GM08714 (cell line): ENCODE data around the gene DYNC1I1.

Experiments used
- H3K4me3 ChIP-seq: fragments of 200-500 bp; sonication (Bioruptor generic); 2 replicates; pipeline ENCODE4 v1.5.1; 2014; ENCODE audit warnings: mild to moderate bottlenecking, low read length, inconsistent platforms
- ZNF274 ChIP-seq: IDR thresholded peaks from 2 replicates; pipeline ENCODE4 v1.6.1; 2012; ENCODE audit warnings: mild to moderate bottlenecking, low read depth, low read length

DYNC1I1 gene

DNA sequence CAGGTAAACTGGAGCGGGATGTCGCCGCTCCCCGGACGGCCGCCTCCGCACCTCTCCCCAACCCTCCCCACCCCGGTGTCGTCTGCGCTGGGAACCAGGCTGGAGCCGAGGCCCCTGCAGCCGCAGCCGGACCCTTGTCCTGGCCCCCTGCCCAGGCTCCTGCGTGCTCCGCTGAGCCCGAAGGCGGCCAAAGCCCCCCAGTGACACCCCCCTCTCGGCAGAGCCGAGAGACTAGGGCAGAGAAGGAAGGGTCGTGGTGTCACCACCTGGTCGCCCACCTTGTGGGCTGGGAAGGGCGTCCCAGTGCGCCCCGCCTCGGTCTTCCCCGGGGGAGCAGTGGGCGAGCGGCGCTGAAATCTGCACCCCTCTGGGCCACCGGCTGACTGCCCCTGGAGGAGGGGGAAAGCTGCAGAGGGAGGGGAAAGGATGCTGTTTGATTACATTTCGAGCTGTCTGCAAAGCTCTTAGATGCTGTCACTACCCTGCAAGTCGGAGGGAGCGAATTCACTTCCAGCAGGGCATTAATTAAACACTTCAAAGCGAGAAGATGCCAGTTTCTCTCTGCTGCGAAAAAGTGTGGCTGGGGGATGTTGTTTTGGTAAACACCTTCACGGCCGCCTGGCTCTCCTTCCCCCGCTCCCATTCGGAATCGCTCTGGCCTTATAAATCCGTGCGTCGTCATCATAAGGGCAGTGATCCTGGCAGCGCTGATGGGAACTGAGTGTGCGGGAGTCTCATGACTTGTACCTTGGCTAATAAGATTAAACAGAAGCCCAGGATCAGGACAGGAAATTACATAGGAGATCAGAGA is 622 bp downstream of the DYNC1I1 start:
- peak overlapping the region; percentile 15; the same call in 1 of the 2 replicates for H3K4me3 ChIP-seq
- no peak for TF ChIP-seq ZNF274

DNA sequence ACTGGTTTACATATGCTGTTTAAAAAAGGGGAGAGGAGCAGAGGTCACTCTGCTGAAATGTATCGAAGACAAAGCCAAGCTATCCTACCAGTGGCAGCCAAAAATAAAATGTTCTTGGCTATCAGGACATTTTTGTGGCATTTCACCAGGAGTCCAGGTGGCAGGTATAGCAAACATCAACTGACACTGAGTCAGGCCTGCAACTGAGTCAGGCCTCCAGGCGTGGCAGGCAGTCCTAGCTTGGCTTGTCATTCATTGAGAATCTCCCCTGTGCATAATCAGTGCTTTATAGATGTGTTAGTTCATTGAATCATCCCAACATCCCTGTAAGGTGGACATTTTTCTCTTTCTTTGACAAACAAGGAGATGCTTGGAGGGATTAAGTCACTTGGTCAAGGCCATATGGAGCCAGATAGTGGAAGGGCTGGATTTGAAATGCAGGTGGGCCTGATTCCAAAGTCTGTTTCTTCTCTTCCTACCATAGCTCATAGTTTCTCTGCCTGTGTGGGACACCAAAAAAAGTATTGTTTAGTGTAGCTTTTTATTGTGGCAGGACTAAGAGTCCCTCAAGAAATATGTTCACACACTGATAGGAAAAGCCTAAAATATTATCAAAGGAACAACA is 4.3 kb downstream of the DYNC1I1 start:
- TF ChIP-seq ZNF274, result no peak
- H3K4me3 ChIP-seq, result no peak overlapping the region

DNA sequence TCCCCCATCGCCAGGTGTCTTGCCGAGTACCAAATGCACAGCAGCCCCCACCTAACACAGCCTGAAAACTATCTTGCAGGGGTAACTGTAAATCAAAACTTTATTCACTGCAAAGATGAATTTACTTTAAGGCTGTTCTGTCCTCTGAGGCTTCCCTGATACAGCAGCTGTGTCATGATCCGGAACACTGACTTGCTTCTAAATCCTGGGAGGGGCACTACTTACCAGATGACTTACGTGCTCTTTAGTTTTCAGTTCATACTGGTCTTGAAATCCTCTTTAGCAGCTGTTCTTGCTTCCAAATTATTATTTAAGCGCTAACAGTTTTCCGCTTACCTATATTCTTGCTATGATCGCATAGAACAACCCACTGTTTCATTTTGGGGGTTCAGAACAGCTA is 4.9 kb downstream of the DYNC1I1 start:
- H3K4me3 ChIP-seq, result no peak overlapping the region
- no peak for TF ChIP-seq ZNF274

DNA sequence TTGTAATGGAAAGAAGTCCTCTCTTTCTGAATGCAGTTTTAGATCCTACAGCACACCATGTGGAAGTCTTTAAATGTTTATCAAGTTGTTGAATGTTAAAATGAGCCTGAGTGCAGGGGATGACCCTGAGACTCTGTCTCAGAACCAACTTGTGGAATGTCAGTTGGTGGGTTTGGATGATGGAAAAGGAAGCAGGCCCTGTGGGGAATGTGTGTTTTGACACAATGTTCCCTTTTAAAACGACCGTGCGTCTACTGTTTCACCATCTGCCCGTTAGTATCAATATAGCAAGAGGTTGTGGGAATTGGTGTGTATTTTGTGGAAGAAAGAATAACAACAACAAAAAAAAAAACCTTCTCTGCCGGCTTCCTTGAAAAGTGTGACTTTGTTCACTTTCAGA is 8.3 kb downstream of the DYNC1I1 start:
- no peak overlapping the region for H3K4me3 ChIP-seq
- no peak for TF ChIP-seq ZNF274

GRCh38 chr7:95781961-95782586 is 9.7 kb downstream of the DYNC1I1 start:
- no peak overlapping the region for H3K4me3 ChIP-seq
- TF ChIP-seq ZNF274, result no peak

DNA sequence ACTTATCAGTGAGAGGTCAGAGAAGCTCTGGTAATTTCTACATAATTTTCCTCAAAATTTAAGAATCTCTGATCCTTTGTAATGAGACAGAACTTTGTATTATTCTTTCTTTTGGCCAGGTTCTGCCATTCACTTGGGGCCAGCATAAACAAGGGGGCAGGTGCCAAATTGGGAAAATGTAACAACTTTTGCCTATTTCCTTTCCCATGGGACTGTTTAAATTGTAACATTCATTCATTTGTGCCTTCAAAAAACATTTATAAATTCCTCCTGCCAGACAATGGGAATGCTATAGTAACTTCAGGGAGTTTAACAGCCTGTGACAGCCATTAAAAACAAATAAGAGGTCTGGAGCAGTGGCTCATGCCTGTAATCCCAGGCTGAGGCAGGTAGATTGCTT is 12.4 kb downstream of the DYNC1I1 start:
- H3K4me3 ChIP-seq, result no peak overlapping the region
- TF ChIP-seq ZNF274, result no peak

DNA sequence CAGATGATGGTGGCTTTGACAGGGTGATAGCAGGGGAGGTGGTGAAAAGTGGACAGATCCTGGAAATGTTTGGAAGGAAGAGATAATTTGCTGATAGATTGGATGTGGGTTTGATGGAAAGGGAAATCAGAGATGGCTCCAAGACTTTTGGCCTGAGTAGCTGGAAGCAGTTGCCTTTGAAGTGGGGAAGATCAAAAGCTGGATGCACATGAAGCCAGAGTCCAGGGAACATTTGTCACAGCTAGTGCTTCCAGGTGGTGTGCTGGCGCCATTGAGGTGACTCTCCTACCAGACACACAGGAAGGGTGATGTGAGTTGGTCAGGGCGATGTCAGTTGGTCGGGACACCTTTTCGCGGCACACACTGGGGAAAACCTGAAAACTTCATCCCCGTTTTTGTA is 15.9 kb downstream of the DYNC1I1 start:
- TF ChIP-seq ZNF274, result no peak

GRCh38 chr7:95788884-95789283 is 16.5 kb downstream of the DYNC1I1 start:
- no peak overlapping the region for H3K4me3 ChIP-seq
- TF ChIP-seq ZNF274, result no peak

More for the DNA sequence above, 15.9 kb downstream of the DYNC1I1 start:
- H3K4me3 ChIP-seq, result no peak overlapping the region

GRCh38 chr7:95793658-95794057 is 21.3 kb downstream of the DYNC1I1 start:
- no peak overlapping the region for H3K4me3 ChIP-seq

DNA sequence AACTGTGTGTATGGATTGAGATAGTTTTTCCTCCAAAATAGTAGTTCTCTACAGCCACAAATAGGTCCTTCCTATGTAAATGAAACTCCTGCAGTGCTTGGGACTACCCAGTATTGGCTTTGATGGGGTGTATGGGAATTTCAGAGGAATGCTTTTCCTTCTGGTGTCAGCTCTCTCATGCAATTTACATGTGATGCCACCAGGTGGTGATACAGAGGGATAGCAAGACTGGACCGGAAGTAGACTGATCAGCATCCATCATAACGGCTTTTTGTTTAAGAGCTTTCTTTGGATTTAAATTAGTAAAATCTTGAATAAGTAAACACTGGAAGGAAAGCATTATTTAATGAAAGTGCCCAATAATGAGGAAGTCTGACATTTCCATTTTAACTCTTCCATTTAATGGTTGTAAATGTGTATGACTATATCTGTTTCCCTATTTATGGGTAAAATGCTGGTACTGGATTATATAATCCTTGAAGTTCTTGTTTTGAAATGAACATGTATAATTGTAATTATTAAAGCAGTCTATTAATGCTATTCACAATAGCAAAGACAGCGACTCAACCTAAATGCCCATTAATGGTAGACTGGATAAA is 22.7 kb downstream of the DYNC1I1 start:
- no peak for TF ChIP-seq ZNF274
- H3K4me3 ChIP-seq, result no peak overlapping the region

More at GRCh38 chr7:95793658-95794057, 21.3 kb downstream of the DYNC1I1 start:
- TF ChIP-seq ZNF274, result no peak

DNA sequence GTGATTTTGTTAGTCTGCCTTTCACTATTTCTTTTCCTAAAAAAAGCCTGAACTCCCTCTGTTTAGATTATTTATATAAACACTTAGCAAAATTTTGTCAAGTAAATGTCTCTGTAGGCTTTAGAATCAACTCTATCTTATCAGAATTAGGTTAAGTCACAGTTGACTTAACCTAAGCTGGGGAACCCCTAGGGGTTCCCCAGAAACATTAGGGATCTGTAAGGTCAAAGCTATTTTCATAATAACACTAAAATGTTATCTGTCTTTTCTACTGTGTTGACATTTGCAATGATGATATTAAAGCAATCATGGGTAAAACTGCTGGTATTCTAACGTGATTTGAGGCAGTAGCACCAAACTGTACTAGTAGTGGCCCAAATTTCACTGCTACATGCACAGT is 24.3 kb downstream of the DYNC1I1 start:
- no peak overlapping the region for H3K4me3 ChIP-seq
- TF ChIP-seq ZNF274, result no peak

DNA sequence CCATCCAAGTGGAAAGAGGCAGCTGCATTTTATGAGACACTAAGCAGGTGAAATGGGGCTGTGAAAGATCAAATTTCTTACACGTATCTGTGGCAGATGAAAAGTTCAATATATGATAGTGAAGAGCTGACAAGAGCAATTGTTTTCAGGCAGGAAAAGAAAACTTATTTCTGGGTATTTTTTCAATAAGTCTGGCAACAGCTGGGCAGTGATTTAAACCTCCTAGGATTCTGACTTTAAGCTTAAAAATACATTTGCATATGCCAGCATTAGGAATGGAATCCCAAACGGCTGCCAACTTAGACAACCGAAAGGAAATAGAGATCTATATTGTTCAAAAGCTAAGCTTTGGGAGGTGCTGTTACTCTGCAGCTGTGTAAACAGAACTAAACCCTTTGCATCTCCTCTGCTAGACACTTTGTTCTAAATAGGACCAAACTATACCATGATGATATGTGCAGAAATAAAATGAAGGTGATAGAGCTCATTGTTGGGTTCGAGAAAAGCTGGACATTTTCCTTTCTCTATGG is 26.1 kb downstream of the DYNC1I1 start:
- H3K4me3 ChIP-seq, result no peak overlapping the region

DNA sequence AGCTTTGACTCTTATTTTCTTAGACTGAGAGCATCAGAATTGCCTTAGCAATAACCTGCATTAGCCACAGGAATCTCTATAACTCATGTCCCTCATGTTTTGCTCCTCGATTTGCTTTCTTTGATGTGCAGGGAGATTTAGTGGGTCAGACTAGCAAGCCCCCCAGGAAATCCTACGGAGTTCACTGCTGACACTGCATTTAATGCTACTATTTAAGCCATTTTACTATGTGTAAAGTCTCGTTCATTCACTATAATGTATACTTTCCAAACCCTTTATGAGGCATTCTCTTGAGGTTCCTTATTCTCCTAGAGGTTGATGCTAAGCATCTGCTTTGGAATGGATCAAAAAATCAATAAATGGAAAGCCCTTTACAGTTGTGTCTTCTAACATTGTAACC is 28.4 kb downstream of the DYNC1I1 start:
- TF ChIP-seq ZNF274, result no peak

More for the DNA sequence above, 26.1 kb downstream of the DYNC1I1 start:
- TF ChIP-seq ZNF274, result no peak

GRCh38 chr7:95802270-95802669 is 29.9 kb downstream of the DYNC1I1 start:
- TF ChIP-seq ZNF274, result no peak
- no peak overlapping the region for H3K4me3 ChIP-seq

More for the DNA sequence above, 28.4 kb downstream of the DYNC1I1 start:
- H3K4me3 ChIP-seq, result no peak overlapping the region

DNA sequence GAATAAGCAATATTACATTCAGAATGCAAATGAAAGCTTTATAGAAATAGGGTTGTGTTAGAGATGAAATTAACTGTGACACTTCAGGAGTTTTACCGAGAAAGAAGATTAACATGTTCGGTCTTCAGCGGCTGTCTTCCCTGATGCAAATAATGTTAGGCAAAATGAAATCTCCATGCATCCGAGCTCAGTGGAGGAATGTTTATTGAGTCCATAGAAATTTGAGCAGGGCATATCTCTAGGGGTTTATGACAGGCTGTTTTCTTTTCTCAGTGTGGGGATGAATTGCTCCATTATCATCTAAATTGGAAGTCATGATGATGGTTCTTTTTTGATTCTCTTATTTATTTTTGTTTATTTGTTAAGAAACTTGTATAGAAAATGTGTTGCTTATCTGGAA is 31.7 kb downstream of the DYNC1I1 start:
- TF ChIP-seq ZNF274, result no peak

More for the DNA sequence above, 31.7 kb downstream of the DYNC1I1 start:
- H3K4me3 ChIP-seq, result no peak overlapping the region
